GM18526 (cell line): ENCODE measurements around the gene CEP19.

Source experiments
- POLR2A ChIP-seq: IDR thresholded peaks from 3 replicates; pipeline ENCODE4 v1.6.1; 2011; ENCODE audit not compliant: insufficient read length; ENCODE audit errors: extremely low read depth

The CEP19 gene

DNA sequence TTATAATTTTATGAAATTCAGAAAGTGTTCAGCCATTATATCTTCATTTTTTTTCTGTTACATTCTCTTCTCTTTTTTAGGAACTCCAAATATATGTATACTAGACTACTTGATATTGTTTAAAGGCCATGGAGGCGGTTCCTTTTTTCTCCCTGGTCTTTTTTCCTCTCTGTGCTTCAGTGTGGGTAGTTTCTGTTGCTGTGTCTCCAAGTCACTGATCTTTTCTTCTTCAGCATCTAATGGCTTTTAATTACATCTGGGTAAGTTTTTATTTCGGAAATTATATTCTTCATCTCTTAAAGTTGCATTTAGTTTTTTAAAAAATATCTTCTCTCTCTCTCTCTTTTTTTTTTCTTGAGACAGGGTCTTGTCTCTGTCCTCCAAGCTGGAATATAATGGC, 9.0 kb upstream of the CEP19 start:
- TF ChIP-seq POLR2A, result no peak

- no peak for TF ChIP-seq POLR2A
Measured at GRCh38 chr3:196712514-196713413, 714 bp upstream of the CEP19 start.

DNA sequence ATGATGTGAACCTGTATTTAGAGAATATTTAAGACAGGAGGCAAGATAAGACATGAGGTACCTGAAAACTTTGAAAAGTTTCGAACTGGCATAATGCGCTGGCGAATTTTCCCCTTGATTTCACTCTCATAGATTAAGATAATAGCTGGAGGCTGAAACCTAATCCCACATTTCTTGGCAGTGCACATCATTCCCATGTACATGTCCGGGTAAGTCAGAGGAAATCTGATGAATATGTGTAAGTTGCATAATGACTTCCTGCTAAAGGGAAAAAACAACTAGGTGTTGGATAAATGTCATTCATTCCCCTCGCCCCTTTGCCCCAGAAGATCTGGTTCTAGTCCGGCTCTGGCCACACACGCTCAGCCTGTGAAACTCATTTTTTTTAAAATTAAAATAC, 3.6 kb downstream of the CEP19 start:
- no peak for TF ChIP-seq POLR2A

DNA sequence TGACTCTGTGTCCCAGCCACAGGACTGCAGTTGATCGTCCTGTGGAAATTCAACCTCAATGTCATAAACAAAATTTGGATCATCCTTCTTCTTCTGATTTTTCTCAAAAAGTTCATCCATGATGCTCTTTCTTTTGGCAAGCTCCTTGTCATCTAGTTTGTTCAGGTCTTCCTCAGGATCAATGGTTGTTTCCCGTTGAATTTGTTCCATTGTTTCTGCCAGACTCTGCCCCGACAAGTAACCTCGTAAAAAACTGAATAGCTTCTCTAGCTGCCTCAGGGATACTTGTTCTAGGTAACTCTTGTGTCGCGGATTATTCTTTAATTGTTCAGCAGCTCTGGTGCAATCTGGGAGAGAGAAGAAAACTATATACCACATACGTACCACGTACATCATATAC, 4.5 kb downstream of the CEP19 start:
- TF ChIP-seq POLR2A, result no peak

DNA sequence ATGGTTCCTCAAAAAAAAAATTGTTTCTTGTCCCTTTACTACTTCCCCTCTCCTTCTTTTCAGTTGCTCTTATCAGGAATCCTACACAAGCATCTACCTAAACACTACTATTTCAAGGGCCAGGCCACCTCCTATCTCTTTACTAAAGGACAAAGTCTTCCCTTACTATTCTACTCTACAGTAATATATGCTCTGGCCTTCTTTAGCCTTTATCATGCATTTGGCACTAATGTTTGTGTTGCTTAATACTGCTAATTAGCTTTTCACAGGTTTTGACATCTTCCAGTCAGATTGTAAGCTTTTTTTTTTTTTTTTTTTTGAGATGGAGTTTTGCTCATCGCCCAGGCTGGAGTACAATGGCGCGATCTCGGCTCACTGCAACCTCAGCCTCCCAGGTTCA, 5.3 kb downstream of the CEP19 start:
- no peak for TF ChIP-seq POLR2A

DNA sequence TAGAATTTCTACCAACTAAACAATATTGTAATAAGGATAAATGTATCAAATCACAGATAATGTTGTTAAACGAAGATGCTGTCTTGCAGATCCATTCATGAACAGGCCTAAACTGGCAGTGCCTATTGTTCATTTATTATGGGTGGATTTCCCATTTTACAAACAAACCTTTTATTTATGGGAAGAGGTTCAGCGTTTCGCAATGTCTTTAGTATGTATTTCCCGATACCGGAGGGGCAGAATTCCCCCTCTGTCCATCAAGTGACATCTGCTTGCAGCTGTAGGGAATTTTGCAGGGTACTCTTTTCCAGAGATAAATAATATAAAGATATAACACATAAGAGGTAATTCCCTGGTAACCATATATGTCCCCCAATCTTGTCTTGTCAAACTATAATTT, 5.7 kb downstream of the CEP19 start:
- no peak for TF ChIP-seq POLR2A

DNA sequence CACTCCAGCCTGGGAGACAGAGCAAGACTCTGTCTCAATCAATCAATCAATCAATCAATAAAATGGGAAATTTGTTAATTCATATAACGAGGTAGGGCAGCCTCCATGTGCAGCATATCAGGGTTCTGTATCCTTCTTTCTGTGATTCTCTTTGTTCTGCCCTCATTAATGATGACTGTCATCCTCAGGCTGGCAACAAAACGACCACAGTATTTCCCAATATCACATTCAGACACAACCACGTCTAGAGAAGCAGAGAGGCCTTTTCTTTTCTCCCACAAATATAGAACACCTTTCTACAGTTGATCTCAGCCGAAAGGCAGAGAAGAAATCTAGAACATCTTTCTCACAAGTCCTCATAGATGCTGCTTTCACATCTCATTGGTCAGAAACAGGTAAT, 11.2 kb downstream of the CEP19 start:
- no peak for TF ChIP-seq POLR2A

- no peak for TF ChIP-seq POLR2A
Measured at GRCh38 chr3:196699749-196700148, 12.3 kb downstream of the CEP19 start.

- TF ChIP-seq POLR2A, result no peak
Measured at GRCh38 chr3:196697270-196697669, 14.8 kb downstream of the CEP19 start.

DNA sequence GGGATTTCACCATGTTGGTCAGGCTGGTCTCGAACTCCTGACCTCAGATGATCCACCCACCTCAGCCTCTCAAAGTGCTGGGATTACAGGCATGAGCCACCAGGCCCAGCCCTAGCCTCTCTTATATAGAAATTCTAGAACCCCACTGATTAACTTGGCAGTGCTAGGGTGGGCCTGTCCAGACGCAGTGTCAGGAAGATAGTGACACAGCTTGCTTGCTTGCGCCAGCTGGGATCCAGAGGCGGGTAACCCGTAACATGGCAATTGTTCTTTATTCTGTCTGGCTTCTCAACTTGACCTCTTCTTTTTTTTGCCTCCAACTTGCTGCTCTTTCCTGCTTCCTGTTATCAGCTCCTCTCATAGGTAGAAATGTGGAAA, 16.2 kb downstream of the CEP19 start:
- no peak for TF ChIP-seq POLR2A

GRCh38 chr3:196694941-196695848, 16.9 kb downstream of the CEP19 start:
- no peak for TF ChIP-seq POLR2A

- no peak for TF ChIP-seq POLR2A
Measured at GRCh38 chr3:196694202-196694638, 17.8 kb downstream of the CEP19 start.

GRCh38 chr3:196691386-196691785, 20.7 kb downstream of the CEP19 start:
- no peak for TF ChIP-seq POLR2A

DNA sequence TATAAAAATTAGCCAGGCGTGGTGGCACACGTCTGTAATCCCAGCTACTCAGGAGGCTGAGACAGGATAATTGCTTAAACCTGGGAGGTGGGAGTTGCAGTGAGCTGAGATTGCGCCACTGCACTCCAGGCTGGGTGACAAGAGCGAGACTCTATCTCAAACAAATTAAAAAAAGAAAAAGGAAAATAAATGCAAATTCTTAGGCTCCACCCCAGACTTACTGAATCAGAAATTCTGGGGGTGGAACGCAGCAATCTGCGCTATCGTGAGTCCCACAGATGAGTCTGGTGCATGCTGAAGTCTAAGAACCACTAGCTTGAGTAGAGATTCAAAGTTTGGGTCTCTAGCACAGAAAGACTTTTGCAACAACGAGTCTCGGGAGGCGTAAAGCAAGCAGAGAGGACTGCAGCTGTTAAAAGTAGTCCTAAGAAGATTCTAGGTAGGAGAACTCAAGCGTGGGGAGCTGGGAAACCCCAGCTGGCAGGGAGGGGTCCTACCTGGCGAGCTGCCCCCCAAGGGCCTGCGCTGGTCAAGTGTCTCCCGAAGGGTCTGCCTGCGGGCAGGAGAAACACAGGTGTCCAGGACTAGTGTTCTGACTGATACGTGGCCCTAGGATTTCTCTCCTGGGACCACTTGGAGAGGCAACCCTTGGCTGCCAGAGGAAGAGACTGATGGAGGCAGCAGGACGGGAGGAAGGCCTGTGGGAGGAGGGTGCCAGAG, 21.9 kb downstream of the CEP19 start:
- TF ChIP-seq POLR2A, result no peak

DNA sequence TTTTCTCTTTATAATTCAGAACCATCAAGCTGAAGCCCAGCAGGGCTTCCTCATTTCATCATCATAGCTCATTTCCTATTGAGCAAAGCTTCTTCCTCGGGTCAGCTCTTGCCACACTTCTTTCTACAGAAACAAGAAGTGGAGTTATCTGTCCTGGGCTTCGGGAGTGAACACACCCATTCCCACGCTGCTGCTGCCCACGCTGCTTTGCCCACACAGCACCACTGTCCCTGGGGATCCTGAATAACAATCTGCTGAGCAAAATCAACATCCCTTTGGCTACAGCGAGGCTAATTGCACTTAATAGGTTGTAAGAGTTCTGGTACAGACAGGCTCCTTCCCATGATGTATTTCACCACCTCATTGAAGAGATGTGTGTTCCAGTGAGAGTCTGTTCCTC, 23.7 kb downstream of the CEP19 start:
- no peak for TF ChIP-seq POLR2A
